Psoas muscle (tissue), 8 donors: ENCODE data around the gene SORBS2. TPM values are rescaled to one million over a fixed set of nuclear protein-coding genes. Genes with fewer than 3 reads are reported as not detected.

Experiments used
- ATAC-seq, 4 donors: fragments of 200-7000 bp; cut with Tn5 transposase; one replicate each; pipeline ENCODE4 v1.9.1; 2020; ENCODE audit warnings: moderate library complexity in 3 of 4, mild to moderate bottlenecking in 2 of 4
- DNase-seq, 2 donors: peaks; one replicate each; pipeline ENCODE4 v3.0.0-alpha.2; 2020
- H3K27ac ChIP-seq: fragments of 200-600 bp; one replicate; pipeline ENCODE4 v1.8.0; 2022
- H3K27me3 ChIP-seq, 3 donors: fragments of 200-600 bp in 1 of 3; one replicate each; pipeline versions ENCODE4 v1.6.1 to v1.8.0; 2013 to 2022; ENCODE audit warnings: low read length in 2 of 3, mild to moderate bottlenecking in 2 of 3, moderate library complexity in 1 of 3; ENCODE audit not compliant: insufficient read depth in 3 of 3
- H3K36me3 ChIP-seq, 2 donors: fragments of 200-600 bp in 1 of 2; one replicate each; pipeline versions ENCODE4 v1.6.1 to v1.8.0; 2013 to 2022; ENCODE audit warnings: low read depth in 1 of 2, mild to moderate bottlenecking in 1 of 2, moderate library complexity in 1 of 2; ENCODE audit not compliant: insufficient read depth in 1 of 2
- H3K4me1 ChIP-seq: fragments of 200-600 bp; one replicate; pipeline ENCODE4 v1.8.0; 2022
- H3K4me3 ChIP-seq: fragments of 200-600 bp; one replicate; pipeline ENCODE4 v1.8.0; 2022; ENCODE audit warnings: mild to moderate bottlenecking
- H3K9me3 ChIP-seq: fragments of 200-600 bp; one replicate; pipeline ENCODE4 v1.8.0; 2022
- WGBS, 3 donors: extraction: QIAGEN DNeasy Blood & Tissue Kit; methylation state at CpG; one replicate each; pipeline versions ENCODE4 v1.1.6 to v1.1.7; 2013; 5-methylcytosine and 5-hydroxymethylcytosine counted together
- intact Hi-C, 2 donors: fragments of 100-400 bp; cut with DNase I; formaldehyde crosslinking; loops; one replicate each; pipeline versions ENCODE4 v1.11.0 to v1.14.2; 2022
- polyA plus RNA-seq, 3 donors: library from polyadenylated mRNA; stranded (reverse); fragments of 200-250 nt; gene quantifications; one replicate each; pipeline ENCODE4 v1.2.3, GENCODE V29; 2013
- total RNA-seq, 4 donors: library from RNA; stranded (reverse); fragmentation: NEBNext Ultra II Directional in 2 of 4; extraction: Animal tissue kit (Norgen Biotek cat#: 25700) in 2 of 4; gene quantifications; one replicate each; pipeline versions ENCODE4 v1.2.1 to v1.2.4, GENCODE V29; 2021 to 2023
- TF ChIP-seq, protein P1 (sequence below): fragments of 200-600 bp; IDR thresholded peaks from one replicate; pipeline ENCODE4 v1.8.0; 2022; ENCODE audit warnings: antibody characterized with exemption
- donor health status: healthy with polysubstance abuse.
- donor health status: DM: no; HTN: no; CAD: no; lungs with moderate emphysema.
- donor health status: Bipolar disorder and iron deficiency.
- donor health status: healthy.
- donor health status: DM: yes; HTN: yes; CAD: no.
- donor health status: DM: no; HTN: no; CAD: no.
- donor health status: DM: no; HTN: no; CAD: no.
- donor health status: DM: yes; HTN: yes; CAD: no.

SORBS2 gene
- total and polyA plus RNA-seq, 7 donors = 2.5 to 30.4 (median 7.2) TPM

DNA sequence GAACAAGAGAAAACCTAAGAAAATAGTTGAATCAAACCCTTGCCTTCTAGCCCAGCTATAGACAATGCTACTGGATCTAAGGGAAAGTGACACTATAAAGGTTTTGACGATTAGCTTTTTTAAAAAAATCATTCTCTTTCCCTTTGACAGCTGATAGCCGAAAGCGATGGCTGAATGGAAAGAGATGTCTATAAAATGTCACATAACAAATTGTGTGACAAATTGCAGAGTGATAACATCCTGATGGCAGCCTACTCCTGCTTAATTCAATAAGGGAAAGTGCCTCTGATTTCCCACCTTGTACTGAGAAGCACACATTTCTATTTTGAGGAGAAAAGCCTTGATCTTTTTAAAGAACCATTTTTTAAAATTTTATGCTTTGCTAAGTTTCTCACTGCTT is 114.5 kb downstream of the SORBS2 start:
- Histone ChIP-seq H3K4me3 (no peak overlapping the region), H3K27ac (no peak overlapping the region), H3K4me1 (no peaks in the 10 kb centered on the region), H3K27me3 (no peaks in the 10 kb centered on the region), H3K36me3 (no peaks in the 10 kb centered on the region), H3K9me3 (no peaks in the 10 kb centered on the region)
- intact Hi-C loops = no loop called here
- 80 to 87% (median 83%) methylated on average over 3 of the region's 3 CpGs for WGBS, 3 donors
- TF ChIP-seq, protein P1, sequence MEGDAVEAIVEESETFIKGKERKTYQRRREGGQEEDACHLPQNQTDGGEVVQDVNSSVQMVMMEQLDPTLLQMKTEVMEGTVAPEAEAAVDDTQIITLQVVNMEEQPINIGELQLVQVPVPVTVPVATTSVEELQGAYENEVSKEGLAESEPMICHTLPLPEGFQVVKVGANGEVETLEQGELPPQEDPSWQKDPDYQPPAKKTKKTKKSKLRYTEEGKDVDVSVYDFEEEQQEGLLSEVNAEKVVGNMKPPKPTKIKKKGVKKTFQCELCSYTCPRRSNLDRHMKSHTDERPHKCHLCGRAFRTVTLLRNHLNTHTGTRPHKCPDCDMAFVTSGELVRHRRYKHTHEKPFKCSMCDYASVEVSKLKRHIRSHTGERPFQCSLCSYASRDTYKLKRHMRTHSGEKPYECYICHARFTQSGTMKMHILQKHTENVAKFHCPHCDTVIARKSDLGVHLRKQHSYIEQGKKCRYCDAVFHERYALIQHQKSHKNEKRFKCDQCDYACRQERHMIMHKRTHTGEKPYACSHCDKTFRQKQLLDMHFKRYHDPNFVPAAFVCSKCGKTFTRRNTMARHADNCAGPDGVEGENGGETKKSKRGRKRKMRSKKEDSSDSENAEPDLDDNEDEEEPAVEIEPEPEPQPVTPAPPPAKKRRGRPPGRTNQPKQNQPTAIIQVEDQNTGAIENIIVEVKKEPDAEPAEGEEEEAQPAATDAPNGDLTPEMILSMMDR = no peak
- DNase-seq (no peak), ATAC-seq (no peak)

DNA sequence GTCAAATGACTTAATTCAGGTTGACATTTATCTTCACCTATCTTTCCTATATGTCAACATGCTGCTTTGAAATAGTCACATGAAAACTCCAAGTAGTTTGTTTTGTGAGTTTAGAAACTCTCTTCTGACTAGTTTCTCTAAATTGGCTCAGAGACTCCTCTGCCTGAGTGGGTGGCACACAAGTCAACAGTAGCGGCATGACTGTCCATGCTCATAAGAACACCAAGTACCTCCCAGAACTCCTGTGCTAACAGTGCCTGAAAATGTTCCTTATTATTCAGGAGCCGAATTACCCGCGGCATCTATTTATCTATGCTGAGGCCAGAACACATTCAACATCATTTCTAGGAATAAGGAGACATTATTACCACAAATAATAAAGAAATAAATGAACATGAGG is 116.3 kb downstream of the SORBS2 start:
- intact Hi-C loops = no loop called here
- WGBS, 3 donors = 90 to 98% (median 92%) methylated on average over 4 of the region's 4 CpGs
- no peak for DNase-seq
- ATAC-seq = no peak
- no peak overlapping the region for H3K4me3 ChIP-seq
- no peaks in the 10 kb centered on the region for H3K4me1 ChIP-seq
- H3K27ac ChIP-seq = no peak overlapping the region
- TF ChIP-seq, protein P1 = no peak
- no peaks in the 10 kb centered on the region for H3K9me3 ChIP-seq
- H3K36me3 ChIP-seq = no peaks in the 10 kb centered on the region
- H3K27me3 ChIP-seq = no peaks in the 10 kb centered on the region

DNA sequence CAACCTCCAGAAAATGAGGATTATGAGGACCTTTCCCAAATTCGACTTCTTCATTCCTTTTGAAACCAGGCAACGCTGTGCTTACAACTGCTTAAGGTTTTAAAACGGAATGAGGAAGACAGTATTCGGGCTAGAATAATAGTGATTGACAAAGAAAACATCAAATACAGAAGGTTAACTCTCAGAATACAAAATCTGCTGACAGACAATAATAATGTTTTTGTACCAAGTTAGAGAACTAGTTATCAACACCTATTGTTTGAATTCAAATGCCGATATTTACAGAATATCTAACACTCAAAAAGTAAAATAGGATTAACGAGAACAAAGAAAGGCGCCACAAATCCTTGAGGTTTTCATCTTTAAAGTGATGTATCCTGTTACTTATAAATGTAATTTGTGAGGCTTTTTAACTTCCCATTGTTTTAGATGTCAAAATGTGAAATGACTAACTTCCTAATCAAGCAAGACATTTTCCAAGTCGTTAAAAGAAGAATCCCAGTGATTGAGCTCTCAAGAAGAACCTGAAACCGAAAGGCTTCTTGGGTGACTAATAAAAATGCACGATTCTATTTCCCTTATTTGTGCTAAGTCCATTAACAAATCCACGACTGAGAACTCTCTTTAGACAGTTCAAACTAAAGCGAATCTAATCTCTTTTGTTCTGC is 118.3 kb downstream of the SORBS2 start:
- peak overlapping the region; percentile 5 for H3K27ac ChIP-seq
- DNase-seq (no peak), ATAC-seq (no peak)
- H3K36me3 ChIP-seq = no peaks in the 10 kb centered on the region
- H3K4me1 ChIP-seq = no peaks in the 10 kb centered on the region
- intact Hi-C loops = no loop called here
- H3K27me3 ChIP-seq = no peaks in the 10 kb centered on the region
- TF ChIP-seq, protein P1 = no peak
- no peak overlapping the region for H3K4me3 ChIP-seq
- 60 to 63% (median 62%) methylated on average over 12 of the region's 12 CpGs for WGBS, 3 donors
- no peaks in the 10 kb centered on the region for H3K9me3 ChIP-seq

DNA sequence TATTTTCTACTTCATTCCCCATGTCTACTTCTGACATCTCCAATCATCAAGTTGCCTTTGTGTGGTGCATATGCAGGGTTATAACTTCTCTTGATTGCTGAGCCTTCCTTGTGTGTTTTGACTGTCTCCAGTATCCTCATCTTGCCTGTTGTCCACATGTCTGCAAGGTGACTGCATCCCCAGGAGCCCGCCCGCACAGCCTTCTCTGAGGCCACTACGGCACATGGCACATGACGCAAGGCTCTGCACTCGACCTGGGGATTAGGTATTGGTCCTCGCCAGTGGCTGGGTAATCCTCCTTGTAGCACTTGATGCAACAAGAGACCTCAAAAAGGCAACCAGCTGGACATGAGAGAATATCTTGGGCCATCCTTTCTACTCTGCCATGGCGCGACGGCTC is 122.6 kb downstream of the SORBS2 start:
- ATAC-seq (no peak), DNase-seq (no peak)
- TF ChIP-seq, protein P1 = no peak
- Histone ChIP-seq H3K4me1 (no peaks in the 10 kb centered on the region), H3K36me3 (no peaks in the 10 kb centered on the region), H3K27ac (no peak overlapping the region), H3K27me3 (no peaks in the 10 kb centered on the region), H3K4me3 (no peak overlapping the region), H3K9me3 (no peaks in the 10 kb centered on the region)
- intact Hi-C loops = no loop called here
- 81 to 93% (median 93%) methylated on average over 9 of the region's 9 CpGs for WGBS, 3 donors

- no peak for ATAC-seq
Measured at GRCh38 chr4:185685804-185686203, 126.2 kb downstream of the SORBS2 start.

More at GRCh38 chr4:185685804-185686203, 126.2 kb downstream of the SORBS2 start:
- DNase-seq = no peak
- Histone ChIP-seq H3K36me3 (no peaks in the 10 kb centered on the region), H3K4me3 (no peak overlapping the region), H3K27me3 (no peaks in the 10 kb centered on the region), H3K4me1 (no peaks in the 10 kb centered on the region), H3K9me3 (no peaks in the 10 kb centered on the region), H3K27ac (no peak overlapping the region)
- intact Hi-C loops = no loop called here
- TF ChIP-seq, protein P1 = no peak
- 73 to 86% (median 74%) methylated on average over 1 of the region's 1 CpG for WGBS, 3 donors
